Fibroblast of lung (primary cell): ENCODE results near the gene PSD4. TPM values are rescaled to one million over a fixed set of nuclear protein-coding genes. Genes with fewer than 3 reads are reported as not detected.
"Not testable (repeated sequence)": the region's sequence is repeated elsewhere in the genome, so short reads cannot be mapped to it uniquely, and the experiment has no call there.

ENCODE experiments used
- DNase-seq, 2 donors: peaks; one replicate each; pipeline versions ENCODE4 v3.0.0 to v3.0.0-alpha.2; 2010; ENCODE audit warnings: low read depth in 2 of 2
- H2AFZ ChIP-seq: 2 replicates; pipeline ENCODE4 v1.5.1; 2012; ENCODE audit warnings: low read length, control low read depth, inconsistent platforms
- H3K27ac ChIP-seq: 2 replicates; pipeline ENCODE4 v1.5.1; 2011; ENCODE audit warnings: low read length, control low read depth; ENCODE audit not compliant: insufficient read depth
- H3K27me3 ChIP-seq: 2 replicates; pipeline ENCODE4 v1.5.1; 2011; ENCODE audit warnings: mild to moderate bottlenecking, low read length; ENCODE audit not compliant: control insufficient read depth, insufficient read depth
- H3K36me3 ChIP-seq: 2 replicates; pipeline ENCODE4 v1.5.1; 2011; ENCODE audit warnings: low read length; ENCODE audit not compliant: control insufficient read depth, insufficient read depth
- H3K4me1 ChIP-seq: 2 replicates; pipeline ENCODE4 v1.5.1; 2011; ENCODE audit warnings: low read length; ENCODE audit not compliant: control insufficient read depth, insufficient read depth; ENCODE audit errors: extremely low read depth
- H3K4me2 ChIP-seq: 2 replicates; pipeline ENCODE4 v1.5.1; 2011; ENCODE audit warnings: low read length, control low read depth; ENCODE audit not compliant: insufficient read depth; ENCODE audit errors: extremely low read depth
- H3K4me3 ChIP-seq, 4 experiments: fragments of 200-600 bp in 1 of 4; sonication (generic) in 1 of 4; replicated peaks in 1 of 4; 2 replicates each; pipeline ENCODE4 v1.5.1; 2011 to 2016; ENCODE audit warnings: low read length in 4 of 4, low read depth in 3 of 4, mild to moderate bottlenecking in 3 of 4, control low read depth in 2 of 4, inconsistent platforms in 1 of 4, mixed read lengths in 1 of 4; ENCODE audit not compliant: insufficient read depth in 1 of 4; ENCODE audit errors: control extremely low read depth in 1 of 4
- H3K79me2 ChIP-seq: 2 replicates; pipeline ENCODE4 v1.5.1; 2012; ENCODE audit warnings: mild to moderate bottlenecking, low read length, inconsistent platforms; ENCODE audit not compliant: control insufficient read depth, insufficient read depth
- H3K9ac ChIP-seq: 2 replicates; pipeline ENCODE4 v1.5.1; 2011; ENCODE audit warnings: mild to moderate bottlenecking, low read length, control low read depth; ENCODE audit not compliant: insufficient read depth
- H3K9me3 ChIP-seq: 2 replicates; pipeline ENCODE4 v1.5.1; 2012; ENCODE audit warnings: low read depth, low read length; ENCODE audit not compliant: control insufficient read depth, insufficient read depth
- H4K20me1 ChIP-seq: 2 replicates; pipeline ENCODE4 v1.5.1; 2011; ENCODE audit warnings: low read length; ENCODE audit not compliant: control insufficient read depth, insufficient read depth; ENCODE audit errors: extremely low read depth
- CTCF ChIP-seq, 2 donors: IDR thresholded peaks in 1 of 2; conservative IDR thresholded peaks in 1 of 2; 1 replicate in 1 of 2; 2 replicates in 1 of 2; pipeline ENCODE4 v1.5.1; 2011 to 2012; ENCODE audit warnings: low read length in 2 of 2, control low read depth in 1 of 2, inconsistent platforms in 1 of 2, low read depth in 1 of 2, mild to moderate bottlenecking in 1 of 2
- EZH2 ChIP-seq: IDR thresholded peaks from 2 replicates; pipeline ENCODE4 v1.5.1; 2012; ENCODE audit warnings: low read length, control low read depth, mild to moderate bottlenecking; ENCODE audit errors: missing control alignments
- polyA plus RNA-seq, 2 donors: library from polyadenylated mRNA; depleted of rRNA in 1 of 2; stranded (reverse) in 1 of 2; unstranded in 1 of 2; fragments of >200 nt; gene quantifications; 2 replicates each; pipeline ENCODE4 v1.2.1, GENCODE V29; 2011 to 2012; ENCODE audit warnings: missing spikeins in 1 of 2
- total RNA-seq: library from RNA; depleted of rRNA; stranded (reverse); fragments of >200 nt; gene quantifications from 2 replicates; pipeline ENCODE4 v1.2.1, GENCODE V29; 2014

The PSD4 gene
- total and polyA plus RNA-seq, 2 donors (not counting 1 experiment from before 2014, with no cell fraction given) = 1.0 to 6.1 TPM

GRCh38 chr2:113233593-113234550 is 60.1 kb downstream of the PSD4 start:
- no peak overlapping the region for H3K4me3 ChIP-seq
- H3K27me3 ChIP-seq = no peaks in the 10 kb centered on the region
- peak in 1 of 2 donors; percentile 60 for DNase-seq
- H3K4me2 ChIP-seq = no peak overlapping the region
- H3K79me2 ChIP-seq = no peaks in the 10 kb centered on the region
- no peak overlapping the region for H3K9ac ChIP-seq
- H3K9me3 ChIP-seq = no peaks in the 10 kb centered on the region
- H3K27ac ChIP-seq = peak overlapping the region; percentile 1
- TF ChIP-seq EZH2 (no peak), CTCF (conservative IDR thresholded peaks at IDR 0.05 in 1 of 2, IDR thresholded peaks at IDR 0.05 in 1 of 2; ENCODE audit: low read depth in 1 of 2, low read length in 2 of 2) (peak in 1 of 2 donors; percentile 36)
- H2AFZ ChIP-seq = no peak overlapping the region
- H4K20me1 ChIP-seq = no peaks in the 10 kb centered on the region
- peaks cover 6% of the 10 kb centered on the region for H3K4me1 ChIP-seq
- peaks cover 2% of the 10 kb centered on the region for H3K36me3 ChIP-seq

- peaks cover 12% of the 10 kb centered on the region for H3K4me1 ChIP-seq
- no peak overlapping the region for H2AFZ ChIP-seq
- H3K79me2 ChIP-seq = no peaks in the 10 kb centered on the region
- peak overlapping the region; percentile 26 for H3K27ac ChIP-seq
- peak overlapping the region in 2 of 4 experiments; percentile 35 to 46 for H3K4me3 ChIP-seq
- no peak overlapping the region for H3K4me2 ChIP-seq
- no peaks in the 10 kb centered on the region for H3K9me3 ChIP-seq
- no peaks in the 10 kb centered on the region for H4K20me1 ChIP-seq
- DNase-seq = no peak
- H3K27me3 ChIP-seq = no peaks in the 10 kb centered on the region
- H3K9ac ChIP-seq = peak overlapping the region; percentile 37
- TF ChIP-seq CTCF (conservative IDR thresholded peaks at IDR 0.05 in 1 of 2, IDR thresholded peaks at IDR 0.05 in 1 of 2; ENCODE audit: low read depth in 1 of 2, low read length in 2 of 2) = no peak
- TF ChIP-seq EZH2 = no peak
- H3K36me3 ChIP-seq = peaks cover 2% of the 10 kb centered on the region
Measured at GRCh38 chr2:113234721-113235346, 61.1 kb downstream of the PSD4 start.

GRCh38 chr2:113235347-113236226 is 61.8 kb downstream of the PSD4 start:
- peak; percentile 67 to 72 for DNase-seq
- not testable (repeated sequence) for H2AFZ ChIP-seq, H3K9me3 ChIP-seq, H3K79me2 ChIP-seq, H4K20me1 ChIP-seq, H3K36me3 ChIP-seq, H3K4me2 ChIP-seq, H3K27me3 ChIP-seq
- peak overlapping the region; percentile 40 for H3K9ac ChIP-seq
- peaks cover 17% of the 10 kb centered on the region for H3K4me1 ChIP-seq
- peak overlapping the region; percentile 26 for H3K27ac ChIP-seq
- peak overlapping the region in 2 of 4 experiments; percentile 43 to 46 for H3K4me3 ChIP-seq
